ACHN (cell line): ENCODE data around the gene SULF2.
A peak's percentile ranks its signal among the peaks of the same experiment; 100 is the strongest.

ENCODE experiments used
- DNase-seq: peaks from one replicate; pipeline ENCODE4 v3.0.0-alpha.2; 2015
- in situ Hi-C: cut with HindIII; loops from 2 replicates; pipeline ENCODE4 v1.10.0; 2017; ENCODE audit warnings: low sequenced_read_pairs, low pct_ligation_motif_present, low pct_unique_long_range_greater_than_20kb

Gene SULF2

GRCh38 chr20:47704746-47705496, 80.4 kb downstream of the SULF2 start:
- DNase-seq = no peak
- in situ Hi-C loops = no loop called here

- DNase-seq = no peak
- in situ Hi-C loops = no loop called here
Observed at GRCh38 chr20:47703748-47704147, 81.5 kb downstream of the SULF2 start.

- in situ Hi-C loops = no loop called here
- DNase-seq = peak; percentile 46
Observed at GRCh38 chr20:47701612-47702011, 83.7 kb downstream of the SULF2 start.

GRCh38 chr20:47700327-47700726, 85.0 kb downstream of the SULF2 start:
- DNase-seq = no peak
- in situ Hi-C loops = no loop called here

- in situ Hi-C loops = no loop called here
- DNase-seq = no peak
Observed at GRCh38 chr20:47699818-47700217, 85.5 kb downstream of the SULF2 start.

- in situ Hi-C loops = no loop called here
- no peak for DNase-seq
Observed at GRCh38 chr20:47698142-47698541, 87.1 kb downstream of the SULF2 start.

GRCh38 chr20:47696856-47697255, 88.4 kb downstream of the SULF2 start:
- in situ Hi-C loops = no loop called here

GRCh38 chr20:47694021-47694818, 91.1 kb downstream of the SULF2 start:
- in situ Hi-C loops = no loop called here
- DNase-seq = no peak

More at GRCh38 chr20:47696856-47697255, 88.4 kb downstream of the SULF2 start:
- no peak for DNase-seq

- no peak for DNase-seq
- in situ Hi-C loops = no loop called here
Observed at GRCh38 chr20:47691625-47692024, 93.7 kb downstream of the SULF2 start.

- peak; percentile 59 for DNase-seq
- in situ Hi-C loops = no loop called here
Observed at GRCh38 chr20:47689731-47690130, 95.5 kb downstream of the SULF2 start.

- in situ Hi-C loops = no loop called here
- peak; percentile 42 for DNase-seq
Observed at GRCh38 chr20:47688385-47689381, 96.6 kb downstream of the SULF2 start.

GRCh38 chr20:47687095-47687987, 97.9 kb downstream of the SULF2 start:
- no peak for DNase-seq
- in situ Hi-C loops = no loop called here

GRCh38 chr20:47686545-47686944, 98.7 kb downstream of the SULF2 start:
- peak; percentile 80 for DNase-seq
- in situ Hi-C loops = no loop called here

GRCh38 chr20:47684306-47685080, 100.8 kb downstream of the SULF2 start:
- DNase-seq = no peak
- in situ Hi-C loops = no loop called here

- DNase-seq = no peak
- in situ Hi-C loops = no loop called here
Observed at GRCh38 chr20:47682916-47683315, 102.4 kb downstream of the SULF2 start.

- DNase-seq = no peak
- in situ Hi-C loops = no loop called here
Observed at GRCh38 chr20:47682028-47682783, 103.1 kb downstream of the SULF2 start.
